ENCODE data around the gene XPO4.

XPO4 gene

GRCh38 chr13:20728579-20729311, 173.8 kb downstream of the XPO4 start:
- no peak for DNase-seq (ENCODE audit: low read depth in 2 of 2)

GRCh38 chr13:20727856-20728255, 174.7 kb downstream of the XPO4 start:
- no peak for DNase-seq (ENCODE audit: low read depth in 2 of 2)
